GM19239 (cell line): ENCODE measurements around the gene SLC45A2.

ENCODE experiments used
- DNase-seq: peaks from one replicate; pipeline ENCODE4 v3.0.0; 2011; ENCODE audit warnings: low spot score; ENCODE audit not compliant: insufficient read length
- FAIRE-seq: peaks from 2 replicates; lab custom pipeline; 2011; peaks lifted over from hg19 to GRCh38; lab: Jason Lieb, UNC

SLC45A2 gene

GRCh38 chr5:34007621-34008600, 23.4 kb upstream of the SLC45A2 start, which contains the start of gene AMACR:
Gene AMACR, minus strand, starts transcription at chr5:34008050. Its CDS starts 31 bp downstream, at chr5:34008019.
- FAIRE-seq, result peak; percentile 89
- DNase-seq, result peak; percentile 91

- DNase-seq (no peak), FAIRE-seq (no peak)
Observed at GRCh38 chr5:34007201-34007620, 22.7 kb upstream of the SLC45A2 start.

- FAIRE-seq, result no peak
- no peak for DNase-seq
Observed at GRCh38 chr5:34005681-34006080, 21.2 kb upstream of the SLC45A2 start.

- FAIRE-seq (no peak), DNase-seq (no peak)
Observed at GRCh38 chr5:34005211-34005610, 20.7 kb upstream of the SLC45A2 start.

- FAIRE-seq (no peak), DNase-seq (no peak)
Observed at GRCh38 chr5:34003941-34004340, 19.4 kb upstream of the SLC45A2 start.

- no peak for DNase-seq
- FAIRE-seq, result no peak
Observed at GRCh38 chr5:34002629-34003328, 18.3 kb upstream of the SLC45A2 start.

GRCh38 chr5:34001241-34001841, 16.8 kb upstream of the SLC45A2 start:
- FAIRE-seq, result no peak
- DNase-seq, result no peak

GRCh38 chr5:33999978-34000377, 15.5 kb upstream of the SLC45A2 start:
- DNase-seq (no peak), FAIRE-seq (no peak)

GRCh38 chr5:33997331-33997983, 13.0 kb upstream of the SLC45A2 start:
- peak; percentile 75 for FAIRE-seq

GRCh38 chr5:33995865-33996264, 11.4 kb upstream of the SLC45A2 start:
- no peak for DNase-seq
- FAIRE-seq, result no peak

More at GRCh38 chr5:33997331-33997983, 13.0 kb upstream of the SLC45A2 start:
- DNase-seq, result peak; percentile 17

GRCh38 chr5:33994845-33995244, 10.4 kb upstream of the SLC45A2 start:
- FAIRE-seq, result no peak
- no peak for DNase-seq

- DNase-seq (no peak), FAIRE-seq (no peak)
Observed at GRCh38 chr5:33992864-33993263, 8.4 kb upstream of the SLC45A2 start.

- no peak for DNase-seq
- no peak for FAIRE-seq
Observed at GRCh38 chr5:33985447-33985846, 954 bp upstream of the SLC45A2 start.

- no peak for FAIRE-seq
Observed at GRCh38 chr5:33984178-33984577, 315 bp downstream of the SLC45A2 start.

GRCh38 chr5:33981408-33982162, 2.9 kb downstream of the SLC45A2 start:
- no peak for FAIRE-seq
- no peak for DNase-seq

More at GRCh38 chr5:33984178-33984577, 315 bp downstream of the SLC45A2 start:
- no peak for DNase-seq

- FAIRE-seq, result no peak
- no peak for DNase-seq
Observed at GRCh38 chr5:33980030-33980429, 4.5 kb downstream of the SLC45A2 start.

- DNase-seq (no peak), FAIRE-seq (no peak)
Observed at GRCh38 chr5:33978306-33978705, 6.2 kb downstream of the SLC45A2 start.

GRCh38 chr5:33976307-33976706, 8.2 kb downstream of the SLC45A2 start:
- DNase-seq, result no peak
- FAIRE-seq, result no peak

- FAIRE-seq (no peak), DNase-seq (no peak)
Observed at GRCh38 chr5:33975852-33976251, 8.6 kb downstream of the SLC45A2 start.
